ENCODE measurements around the gene UGT1A6. TPM values are rescaled to one million over a fixed set of nuclear protein-coding genes. Genes with fewer than 3 reads are reported as not detected.

The UGT1A6 gene
- total and polyA plus RNA-seq, 2 experiments from 2014 or later = not detected

- H3K4me1 ChIP-seq (ENCODE audit: insufficient read depth) = no peaks in the 10 kb centered on the region
- in situ Hi-C loops (cut with MboI) = no loop called here
- no peak overlapping the region for H3K4me3 ChIP-seq
- no peaks in the 10 kb centered on the region for H3K9me2 ChIP-seq (ENCODE audit: insufficient read depth)
- no peak for DNase-seq
- no peaks in the 10 kb centered on the region for H3K79me2 ChIP-seq (ENCODE audit: insufficient read depth)
- H3K9me3 ChIP-seq (ENCODE audit: low read depth) = no peaks in the 10 kb centered on the region
- no peaks in the 10 kb centered on the region for H3K36me3 ChIP-seq (ENCODE audit: low read depth)
- H2AFZ ChIP-seq = no peak overlapping the region
- no peaks in the 10 kb centered on the region for H3F3A ChIP-seq (ENCODE audit: insufficient read depth)
- H3K27me3 ChIP-seq (replicated peaks; ENCODE audit: insufficient read depth) = peaks cover 25% of the 10 kb centered on the region; the same call in 1 of the 2 replicates
- H4K20me1 ChIP-seq (ENCODE audit: insufficient read depth) = no peaks in the 10 kb centered on the region
- no peak overlapping the region for H3K4me2 ChIP-seq (ENCODE audit: unreplicated experiment)
- no peak overlapping the region for H3K27ac ChIP-seq
- 11 to 13% methylated on average over 18 of the region's 18 CpGs for WGBS, 2 experiments (ENCODE audit: low coverage in 1 of 2, low lambda C conversion rate in 2 of 2, missing lambda C conversion rate in 2 of 2)
- TF ChIP-seq EZH2 (IDR thresholded peaks at IDR 0.05; ENCODE audit: insufficient read depth, poor library complexity, severe bottlenecking) = no peak
- no peak overlapping the region for H3K9ac ChIP-seq
Measured at GRCh38 chr2:233793465-233794127, 100.9 kb downstream of the UGT1A6 start.

- DNase-seq = no peak
- in situ Hi-C loops (cut with MboI) = no loop called here
- WGBS, 2 experiments (ENCODE audit: low coverage in 1 of 2, low lambda C conversion rate in 2 of 2, missing lambda C conversion rate in 2 of 2) = 50 to 53% methylated on average over 17 of the region's 17 CpGs
Measured at GRCh38 chr2:233794128-233794658, 101.5 kb downstream of the UGT1A6 start.

GRCh38 chr2:233795735-233796171 lies 103.1 kb downstream of the UGT1A6 start:
- Histone ChIP-seq H3K4me2 (ENCODE audit: unreplicated experiment) (no peak overlapping the region), H3K27ac (no peak overlapping the region), H3K4me1 (ENCODE audit: insufficient read depth) (no peaks in the 10 kb centered on the region), H4K20me1 (ENCODE audit: insufficient read depth) (no peaks in the 10 kb centered on the region), H3K27me3 (replicated peaks; ENCODE audit: insufficient read depth) (peaks cover 25% of the 10 kb centered on the region; the same call in 1 of the 2 replicates), H3F3A (ENCODE audit: insufficient read depth) (no peaks in the 10 kb centered on the region), H2AFZ (no peak overlapping the region), H3K9me3 (ENCODE audit: low read depth) (no peaks in the 10 kb centered on the region), H3K9ac (no peak overlapping the region), H3K4me3 (no peak overlapping the region), H3K36me3 (ENCODE audit: low read depth) (no peaks in the 10 kb centered on the region), H3K9me2 (ENCODE audit: insufficient read depth) (no peaks in the 10 kb centered on the region), H3K79me2 (ENCODE audit: insufficient read depth) (no peaks in the 10 kb centered on the region)
- no peak for DNase-seq
- TF ChIP-seq EZH2phosphoT487 (IDR thresholded peaks at IDR 0.05; ENCODE audit: insufficient read depth, low read depth) (no peak), EZH2 (IDR thresholded peaks at IDR 0.05; ENCODE audit: insufficient read depth, poor library complexity, severe bottlenecking) (no peak)
- 66 to 71% methylated on average over 12 to 13 of the region's 13 CpGs for WGBS, 2 experiments (ENCODE audit: low coverage in 1 of 2, low lambda C conversion rate in 2 of 2, missing lambda C conversion rate in 2 of 2)
- in situ Hi-C loops (cut with MboI) = no loop called here

More at GRCh38 chr2:233794128-233794658, 101.5 kb downstream of the UGT1A6 start:
- no peak overlapping the region for H3K4me3 ChIP-seq
- no peaks in the 10 kb centered on the region for H3K9me2 ChIP-seq (ENCODE audit: insufficient read depth)
- no peak overlapping the region for H3K4me2 ChIP-seq (ENCODE audit: unreplicated experiment)
- H3K27ac ChIP-seq = no peak overlapping the region
- no peaks in the 10 kb centered on the region for H3K4me1 ChIP-seq (ENCODE audit: insufficient read depth)
- H4K20me1 ChIP-seq (ENCODE audit: insufficient read depth) = no peaks in the 10 kb centered on the region
- no peak overlapping the region for H3K9ac ChIP-seq
- H2AFZ ChIP-seq = no peak overlapping the region
- TF ChIP-seq EZH2 (IDR thresholded peaks at IDR 0.05; ENCODE audit: insufficient read depth, poor library complexity, severe bottlenecking) (no peak), EZH2phosphoT487 (IDR thresholded peaks at IDR 0.05; ENCODE audit: insufficient read depth, low read depth) (no peak)
- no peaks in the 10 kb centered on the region for H3K9me3 ChIP-seq (ENCODE audit: low read depth)
- H3F3A ChIP-seq (ENCODE audit: insufficient read depth) = no peaks in the 10 kb centered on the region
- H3K79me2 ChIP-seq (ENCODE audit: insufficient read depth) = no peaks in the 10 kb centered on the region
- H3K27me3 ChIP-seq (replicated peaks; ENCODE audit: insufficient read depth) = peaks cover 25% of the 10 kb centered on the region; the same call in 1 of the 2 replicates
- H3K36me3 ChIP-seq (ENCODE audit: low read depth) = no peaks in the 10 kb centered on the region

GRCh38 chr2:233796254-233796653 lies 103.6 kb downstream of the UGT1A6 start:
- WGBS, 2 experiments (ENCODE audit: low coverage in 1 of 2, low lambda C conversion rate in 2 of 2, missing lambda C conversion rate in 2 of 2) = 17 to 20% methylated on average over 7 to 9 of the region's 9 CpGs

More at GRCh38 chr2:233796254-233796653, 103.6 kb downstream of the UGT1A6 start:
- in situ Hi-C loops (cut with MboI) = no loop called here
- Histone ChIP-seq H3F3A (ENCODE audit: insufficient read depth) (no peaks in the 10 kb centered on the region), H3K4me1 (ENCODE audit: insufficient read depth) (no peaks in the 10 kb centered on the region), H4K20me1 (ENCODE audit: insufficient read depth) (no peaks in the 10 kb centered on the region), H3K9ac (no peak overlapping the region), H3K36me3 (ENCODE audit: low read depth) (no peaks in the 10 kb centered on the region), H2AFZ (no peak overlapping the region), H3K4me3 (no peak overlapping the region), H3K9me3 (ENCODE audit: low read depth) (no peaks in the 10 kb centered on the region), H3K4me2 (ENCODE audit: unreplicated experiment) (no peak overlapping the region), H3K27ac (no peak overlapping the region), H3K9me2 (ENCODE audit: insufficient read depth) (no peaks in the 10 kb centered on the region), H3K79me2 (ENCODE audit: insufficient read depth) (no peaks in the 10 kb centered on the region), H3K27me3 (replicated peaks; ENCODE audit: insufficient read depth) (peaks cover 25% of the 10 kb centered on the region; the same call in 1 of the 2 replicates)
- no peak for DNase-seq
- TF ChIP-seq EZH2 (IDR thresholded peaks at IDR 0.05; ENCODE audit: insufficient read depth, poor library complexity, severe bottlenecking) (no peak), EZH2phosphoT487 (IDR thresholded peaks at IDR 0.05; ENCODE audit: insufficient read depth, low read depth) (no peak)

Data from GM23248 (cell line).